Keratinocyte (primary cell): Measurements from ENCODE around the gene SF3A2. TPM values are rescaled to one million over a fixed set of nuclear protein-coding genes. Genes with fewer than 3 reads are reported as not detected.

Experiments used
- DNase-seq: peaks from one replicate; pipeline ENCODE4 v3.0.0-alpha.2; 2011; ENCODE audit warnings: low read depth, missing footprints, low spot score
- FAIRE-seq: peaks from 2 replicates; lab custom pipeline; 2011; peaks lifted over from hg19 to GRCh38; lab: Jason Lieb, UNC
- H2AFZ ChIP-seq: 2 replicates; pipeline ENCODE4 v1.6.0; 2012; ENCODE audit warnings: low read length, control low read depth, inconsistent platforms; ENCODE audit not compliant: control insufficient read depth
- H3K27ac ChIP-seq: 2 replicates; pipeline ENCODE4 v1.5.1; 2011; ENCODE audit warnings: low read length; ENCODE audit not compliant: control insufficient read depth, insufficient read depth
- H3K27me3 ChIP-seq: 3 replicates; pipeline ENCODE4 v1.6.0; 2011; ENCODE audit warnings: low read length; ENCODE audit not compliant: control insufficient read depth, insufficient read depth; ENCODE audit errors: extremely low read depth
- H3K36me3 ChIP-seq, 2 experiments: 2 replicates in 1 of 2; 3 replicates in 1 of 2; pipeline ENCODE4 v1.5.1; 2011; ENCODE audit warnings: low read length in 2 of 2, mild to moderate bottlenecking in 1 of 2; ENCODE audit not compliant: control insufficient read depth in 2 of 2, insufficient read depth in 2 of 2; ENCODE audit errors: extremely low read depth in 1 of 2
- H3K4me1 ChIP-seq: 3 replicates; pipeline ENCODE4 v1.5.1; 2011; ENCODE audit warnings: low read length; ENCODE audit not compliant: control insufficient read depth, insufficient read depth; ENCODE audit errors: extremely low read depth
- H3K4me2 ChIP-seq: 3 replicates; pipeline ENCODE4 v1.6.0; 2011; ENCODE audit warnings: low read depth, low read length; ENCODE audit not compliant: control insufficient read depth, insufficient read depth; ENCODE audit errors: extremely low read depth
- H3K4me3 ChIP-seq, 3 experiments: fragments of 200-600 bp in 1 of 3; sonication (generic) in 1 of 3; 2 replicates in 2 of 3; 3 replicates in 1 of 3; pipeline ENCODE4 v1.5.1; 2011 to 2016; ENCODE audit warnings: low read length in 3 of 3, mild to moderate bottlenecking in 3 of 3, control low read depth in 2 of 3, inconsistent platforms in 1 of 3, low read depth in 1 of 3, mixed read lengths in 1 of 3, mixed run types in 1 of 3, moderate library complexity in 1 of 3; ENCODE audit not compliant: control insufficient read depth in 2 of 3, insufficient read depth in 2 of 3; ENCODE audit errors: extremely low read depth in 1 of 3
- H3K79me2 ChIP-seq: 2 replicates; pipeline ENCODE4 v1.6.0; 2012; ENCODE audit warnings: low read length; ENCODE audit not compliant: control insufficient read depth, insufficient read depth
- H3K9ac ChIP-seq: 3 replicates; pipeline ENCODE4 v1.6.0; 2011; ENCODE audit warnings: low read length; ENCODE audit not compliant: control insufficient read depth, insufficient read depth; ENCODE audit errors: extremely low read depth
- H3K9me1 ChIP-seq: 3 replicates; pipeline ENCODE4 v1.6.0; 2011; ENCODE audit warnings: low read length; ENCODE audit not compliant: control insufficient read depth, insufficient read depth; ENCODE audit errors: extremely low read depth
- H3K9me3 ChIP-seq: 2 replicates; pipeline ENCODE4 v1.5.1; 2012; ENCODE audit warnings: low read depth, low read length; ENCODE audit not compliant: control insufficient read depth
- H4K20me1 ChIP-seq: 3 replicates; pipeline ENCODE4 v1.6.0; 2011; ENCODE audit warnings: low read length; ENCODE audit not compliant: control insufficient read depth, insufficient read depth; ENCODE audit errors: extremely low read depth
- EZH2 ChIP-seq: IDR thresholded peaks from one replicate; pipeline ENCODE4 v1.6.1; 2012; ENCODE audit warnings: inconsistent platforms, mild to moderate bottlenecking, low read length, moderate library complexity
- dilution Hi-C: fragments of 300-500 bp; cut with MboI; formaldehyde crosslinking; loops from one replicate; pipeline ENCODE4 v1.7.0; 2020; ENCODE audit warnings: low sequenced_read_pairs; ENCODE audit not compliant: extremely low pct_ligation_motif_present
- polyA plus RNA-seq, 5 experiments: library from polyadenylated mRNA; depleted of rRNA in 3 of 5; stranded (reverse) in 3 of 5; stranded (forward) in 1 of 5; unstranded in 1 of 5; fragments of >200 nt; gene quantifications; 1 replicate in 1 of 5; 2 replicates in 3 of 5; 3 replicates in 1 of 5; pipeline versions ENCODE4 v1.2.1 to v1.2.3, GENCODE V29; 2011 to 2012; ENCODE audit warnings: missing spikeins in 2 of 5, low read depth in 1 of 5, low replicate concordance in 1 of 5
- TF ChIP-seq, protein P1 (sequence below), 3 experiments: IDR thresholded peaks in 1 of 3; conservative IDR thresholded peaks in 1 of 3; optimal IDR thresholded peaks in 1 of 3; 2 replicates in 2 of 3; 3 replicates in 1 of 3; pipeline versions ENCODE3 to v1.5.1; 2011; ENCODE audit warnings: low read length in 3 of 3, mild to moderate bottlenecking in 3 of 3, moderate library complexity in 2 of 3, control low read depth in 1 of 3, inconsistent platforms in 1 of 3; ENCODE audit not compliant: insufficient read depth in 2 of 3; ENCODE audit errors: extremely low read depth in 1 of 3

The SF3A2 gene
- polyA plus RNA-seq, 1 donor (not counting 4 experiments of a cell fraction or from before 2014, with no cell fraction given), result 4.7 TPM

DNA sequence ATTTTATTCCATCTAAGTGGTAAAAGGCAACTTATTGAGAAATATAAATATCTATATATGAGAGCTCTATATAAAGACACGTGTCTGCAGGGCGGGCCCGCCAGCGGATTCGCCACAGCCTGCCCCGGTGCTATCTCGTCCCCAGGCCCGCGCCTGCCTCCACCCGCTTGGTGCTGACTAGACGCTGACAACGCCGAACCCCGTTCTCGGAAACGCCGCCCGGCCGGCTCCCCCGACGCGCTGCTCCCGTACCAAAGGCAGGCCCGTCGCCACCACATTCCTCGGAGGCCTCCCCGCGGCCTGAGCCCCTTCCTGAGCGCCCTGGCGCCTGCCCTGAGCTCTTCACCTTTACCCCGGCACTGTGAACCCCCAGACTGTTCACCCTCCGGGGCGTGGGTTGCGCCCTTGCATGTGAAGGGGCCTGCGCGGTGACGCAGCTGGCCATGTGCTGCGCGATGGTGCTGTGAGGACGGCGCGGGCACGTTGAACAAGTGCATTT lies 6.5 kb upstream of the SF3A2 start:
- Histone ChIP-seq H3K4me2 (no peak overlapping the region), H3K79me2 (peaks cover 25% of the 10 kb centered on the region), H3K9me1 (no peaks in the 10 kb centered on the region), H3K4me1 (peaks cover 4% of the 10 kb centered on the region), H3K36me3 (peaks cover 25 to 41% of the 10 kb centered on the region in 2 experiments), H3K9me3 (no peaks in the 10 kb centered on the region), H3K4me3 (no peak overlapping the region), H3K27ac (no peak overlapping the region), H3K27me3 (no peaks in the 10 kb centered on the region), H3K9ac (no peak overlapping the region), H4K20me1 (peaks cover 7% of the 10 kb centered on the region), H2AFZ (no peak overlapping the region)
- dilution Hi-C loops, result no loop called here
- DNase-seq (no peak), FAIRE-seq (no peak)
- TF ChIP-seq, protein P1, sequence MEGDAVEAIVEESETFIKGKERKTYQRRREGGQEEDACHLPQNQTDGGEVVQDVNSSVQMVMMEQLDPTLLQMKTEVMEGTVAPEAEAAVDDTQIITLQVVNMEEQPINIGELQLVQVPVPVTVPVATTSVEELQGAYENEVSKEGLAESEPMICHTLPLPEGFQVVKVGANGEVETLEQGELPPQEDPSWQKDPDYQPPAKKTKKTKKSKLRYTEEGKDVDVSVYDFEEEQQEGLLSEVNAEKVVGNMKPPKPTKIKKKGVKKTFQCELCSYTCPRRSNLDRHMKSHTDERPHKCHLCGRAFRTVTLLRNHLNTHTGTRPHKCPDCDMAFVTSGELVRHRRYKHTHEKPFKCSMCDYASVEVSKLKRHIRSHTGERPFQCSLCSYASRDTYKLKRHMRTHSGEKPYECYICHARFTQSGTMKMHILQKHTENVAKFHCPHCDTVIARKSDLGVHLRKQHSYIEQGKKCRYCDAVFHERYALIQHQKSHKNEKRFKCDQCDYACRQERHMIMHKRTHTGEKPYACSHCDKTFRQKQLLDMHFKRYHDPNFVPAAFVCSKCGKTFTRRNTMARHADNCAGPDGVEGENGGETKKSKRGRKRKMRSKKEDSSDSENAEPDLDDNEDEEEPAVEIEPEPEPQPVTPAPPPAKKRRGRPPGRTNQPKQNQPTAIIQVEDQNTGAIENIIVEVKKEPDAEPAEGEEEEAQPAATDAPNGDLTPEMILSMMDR (optimal IDR thresholded peaks at IDR 0.05 in 1 of 3, IDR thresholded peaks at IDR 0.05 in 1 of 3, conservative IDR thresholded peaks at IDR 0.05 in 1 of 3; ENCODE audit: extremely low read depth in 1 of 3, insufficient read depth in 2 of 3, low read length in 3 of 3), result no peak
- TF ChIP-seq EZH2, result no peak

DNA sequence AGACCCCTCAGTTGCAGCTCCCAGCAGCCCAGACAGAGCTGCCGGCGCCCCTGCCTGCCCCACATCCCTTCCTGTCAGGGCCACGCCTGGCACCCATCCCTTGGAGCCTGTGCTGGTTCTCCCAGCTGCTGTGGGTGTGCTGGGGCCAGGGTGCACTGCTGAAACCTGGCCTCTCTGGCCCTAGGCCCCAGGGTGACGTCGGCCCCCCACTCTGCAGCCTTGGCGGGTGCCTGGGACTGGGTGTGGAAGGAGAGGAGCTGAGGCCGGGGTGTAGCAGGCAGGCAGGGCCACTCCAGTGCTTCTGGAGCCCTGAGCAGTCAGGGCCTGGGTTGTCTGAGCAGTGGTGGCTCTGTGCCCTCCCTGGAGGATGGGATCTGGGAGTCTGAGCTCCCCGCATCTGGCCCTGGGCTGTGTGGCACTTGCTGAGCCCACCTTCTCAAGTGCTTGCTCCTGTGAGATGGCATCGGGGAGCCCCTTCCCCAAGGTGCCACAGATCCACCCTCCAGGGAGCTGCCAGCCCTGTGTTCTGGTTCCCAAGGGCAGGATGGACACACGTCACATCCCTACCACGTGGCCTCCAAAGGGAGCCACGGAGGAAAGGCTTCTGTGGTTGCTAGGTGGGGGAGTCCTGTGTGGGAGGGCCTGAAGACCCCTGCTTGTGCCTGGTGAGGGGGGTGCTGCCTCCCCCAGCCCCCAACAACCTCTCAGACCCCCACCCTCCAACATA lies 5.7 kb upstream of the SF3A2 start:
- no peak overlapping the region for H3K4me2 ChIP-seq
- peaks cover 33% of the 10 kb centered on the region for H3K79me2 ChIP-seq
- H3K9me1 ChIP-seq, result no peaks in the 10 kb centered on the region
- H3K36me3 ChIP-seq, result peaks cover 22 to 41% of the 10 kb centered on the region in 2 experiments
- H3K9me3 ChIP-seq, result no peaks in the 10 kb centered on the region
- H3K4me3 ChIP-seq, result no peak overlapping the region
- FAIRE-seq (no peak), DNase-seq (no peak)
- dilution Hi-C loops, result no loop called here
- no peaks in the 10 kb centered on the region for H3K27me3 ChIP-seq
- H2AFZ ChIP-seq, result no peak overlapping the region
- no peak overlapping the region for H3K9ac ChIP-seq
- H3K4me1 ChIP-seq, result peaks cover 5% of the 10 kb centered on the region
- H4K20me1 ChIP-seq, result peaks cover 4% of the 10 kb centered on the region
- TF ChIP-seq EZH2, result no peak
- TF ChIP-seq, protein P1 (optimal IDR thresholded peaks at IDR 0.05 in 1 of 3, IDR thresholded peaks at IDR 0.05 in 1 of 3, conservative IDR thresholded peaks at IDR 0.05 in 1 of 3; ENCODE audit: extremely low read depth in 1 of 3, insufficient read depth in 2 of 3, low read length in 3 of 3), result no peak
- H3K27ac ChIP-seq, result no peak overlapping the region
